HG02973 (cell line): Measurements from ENCODE around the gene DISP3.

Source experiments
- ATAC-seq: cut with Tn5 transposase; IDR thresholded peaks from one replicate; pipeline ENCODE4 v1.9.1; 2021; ENCODE audit warnings: moderate library complexity; ENCODE audit not compliant: unreplicated experiment

The DISP3 gene, protein sequence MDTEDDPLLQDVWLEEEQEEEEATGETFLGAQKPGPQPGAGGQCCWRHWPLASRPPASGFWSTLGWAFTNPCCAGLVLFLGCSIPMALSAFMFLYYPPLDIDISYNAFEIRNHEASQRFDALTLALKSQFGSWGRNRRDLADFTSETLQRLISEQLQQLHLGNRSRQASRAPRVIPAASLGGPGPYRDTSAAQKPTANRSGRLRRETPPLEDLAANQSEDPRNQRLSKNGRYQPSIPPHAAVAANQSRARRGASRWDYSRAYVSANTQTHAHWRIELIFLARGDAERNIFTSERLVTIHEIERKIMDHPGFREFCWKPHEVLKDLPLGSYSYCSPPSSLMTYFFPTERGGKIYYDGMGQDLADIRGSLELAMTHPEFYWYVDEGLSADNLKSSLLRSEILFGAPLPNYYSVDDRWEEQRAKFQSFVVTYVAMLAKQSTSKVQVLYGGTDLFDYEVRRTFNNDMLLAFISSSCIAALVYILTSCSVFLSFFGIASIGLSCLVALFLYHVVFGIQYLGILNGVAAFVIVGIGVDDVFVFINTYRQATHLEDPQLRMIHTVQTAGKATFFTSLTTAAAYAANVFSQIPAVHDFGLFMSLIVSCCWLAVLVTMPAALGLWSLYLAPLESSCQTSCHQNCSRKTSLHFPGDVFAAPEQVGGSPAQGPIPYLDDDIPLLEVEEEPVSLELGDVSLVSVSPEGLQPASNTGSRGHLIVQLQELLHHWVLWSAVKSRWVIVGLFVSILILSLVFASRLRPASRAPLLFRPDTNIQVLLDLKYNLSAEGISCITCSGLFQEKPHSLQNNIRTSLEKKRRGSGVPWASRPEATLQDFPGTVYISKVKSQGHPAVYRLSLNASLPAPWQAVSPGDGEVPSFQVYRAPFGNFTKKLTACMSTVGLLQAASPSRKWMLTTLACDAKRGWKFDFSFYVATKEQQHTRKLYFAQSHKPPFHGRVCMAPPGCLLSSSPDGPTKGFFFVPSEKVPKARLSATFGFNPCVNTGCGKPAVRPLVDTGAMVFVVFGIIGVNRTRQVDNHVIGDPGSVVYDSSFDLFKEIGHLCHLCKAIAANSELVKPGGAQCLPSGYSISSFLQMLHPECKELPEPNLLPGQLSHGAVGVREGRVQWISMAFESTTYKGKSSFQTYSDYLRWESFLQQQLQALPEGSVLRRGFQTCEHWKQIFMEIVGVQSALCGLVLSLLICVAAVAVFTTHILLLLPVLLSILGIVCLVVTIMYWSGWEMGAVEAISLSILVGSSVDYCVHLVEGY (N-terminal part only)

GRCh38 chr1:11478571-11479374, at the start of gene DISP3:
Gene DISP3 (plus strand): TSS chr1:11479155. CDS start chr1:11500993, 21,838 bp downstream.
- ATAC-seq, result peak; percentile 64

- ATAC-seq, result no peak
These were observed 49.7 kb upstream of the DISP3 start for GRCh38 chr1:11429226-11429625.

DNA sequence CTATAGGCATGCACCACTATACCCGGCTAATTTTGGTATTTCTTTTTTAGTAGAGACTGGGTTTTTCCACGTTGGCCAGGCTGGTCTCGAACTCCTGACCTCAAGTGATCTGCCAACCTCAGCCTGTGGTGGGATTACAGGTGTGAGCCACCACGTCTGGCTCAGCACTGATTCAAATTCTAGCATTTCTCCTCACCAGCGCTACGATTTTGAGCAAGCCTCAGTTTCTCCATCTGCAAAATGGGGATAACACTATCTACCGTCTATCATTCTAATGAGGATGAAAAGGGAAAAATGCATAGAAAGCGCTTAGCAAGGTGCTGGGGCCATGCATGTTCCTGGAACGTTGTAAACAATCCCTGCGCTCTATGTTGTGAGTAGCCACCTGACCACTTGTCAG, 49.0 kb upstream of the DISP3 start:
- no peak for ATAC-seq

GRCh38 chr1:11431941-11432507, 46.9 kb upstream of the DISP3 start:
- no peak for ATAC-seq

DNA sequence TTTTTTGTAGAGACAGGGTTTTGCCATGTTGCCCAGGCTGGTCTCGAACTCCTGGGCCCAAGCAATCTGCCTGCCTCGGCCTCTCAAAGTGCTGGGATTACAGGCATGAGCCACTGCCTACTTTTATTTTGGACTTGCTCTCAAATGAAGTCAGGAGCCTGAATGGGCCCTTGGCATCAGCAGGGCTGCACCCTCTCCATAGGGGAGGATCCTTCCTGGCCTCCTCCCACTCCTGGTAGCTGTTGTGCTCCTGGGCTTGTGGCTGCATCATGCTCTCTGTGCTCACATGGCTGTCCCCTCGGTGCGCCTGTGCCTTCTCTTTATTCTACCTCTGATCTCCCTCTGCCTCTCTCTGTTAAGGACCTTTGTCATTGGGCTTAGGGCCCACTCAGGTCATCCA, 46.4 kb upstream of the DISP3 start:
- ATAC-seq, result no peak

DNA sequence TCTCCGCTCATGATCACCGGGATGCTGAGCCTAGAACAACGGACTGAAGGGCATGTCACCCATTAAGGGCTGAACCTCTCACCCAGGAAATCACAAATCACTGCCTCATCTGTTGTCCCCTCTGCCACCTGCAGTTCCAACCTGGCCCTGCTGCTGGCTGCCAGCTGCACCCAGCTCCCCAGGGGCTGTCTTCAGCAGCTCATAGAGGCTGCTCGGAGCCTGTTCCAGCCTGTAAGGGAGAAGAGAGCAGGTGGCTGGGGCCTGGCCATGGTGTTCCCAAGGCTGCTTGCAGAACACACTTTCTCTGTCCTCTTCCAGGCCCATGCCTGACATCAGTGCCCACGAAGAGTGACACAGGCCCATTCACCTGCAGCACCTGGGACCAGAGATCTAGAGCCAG, 44.5 kb upstream of the DISP3 start:
- ATAC-seq, result no peak

DNA sequence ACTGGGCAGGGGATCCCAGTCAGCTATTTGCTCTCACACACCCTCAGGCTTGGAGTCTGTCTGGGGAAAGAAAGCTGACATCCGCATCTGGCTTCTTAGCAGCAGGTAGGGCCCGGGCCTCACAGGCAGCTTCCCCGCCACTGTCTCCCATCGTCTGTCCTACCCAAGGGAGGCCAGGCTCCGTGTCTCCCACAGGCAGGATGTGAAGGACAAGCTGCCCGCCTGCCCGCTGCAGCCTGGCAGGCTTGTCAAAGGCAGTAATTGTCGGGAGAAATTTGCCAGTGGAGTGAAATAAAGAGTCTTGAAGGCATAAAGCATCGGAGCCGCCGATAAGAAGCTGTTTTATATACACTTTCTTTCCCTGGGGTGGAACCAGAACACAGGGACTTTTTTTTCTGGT, 44.0 kb upstream of the DISP3 start:
- ATAC-seq, result no peak

DNA sequence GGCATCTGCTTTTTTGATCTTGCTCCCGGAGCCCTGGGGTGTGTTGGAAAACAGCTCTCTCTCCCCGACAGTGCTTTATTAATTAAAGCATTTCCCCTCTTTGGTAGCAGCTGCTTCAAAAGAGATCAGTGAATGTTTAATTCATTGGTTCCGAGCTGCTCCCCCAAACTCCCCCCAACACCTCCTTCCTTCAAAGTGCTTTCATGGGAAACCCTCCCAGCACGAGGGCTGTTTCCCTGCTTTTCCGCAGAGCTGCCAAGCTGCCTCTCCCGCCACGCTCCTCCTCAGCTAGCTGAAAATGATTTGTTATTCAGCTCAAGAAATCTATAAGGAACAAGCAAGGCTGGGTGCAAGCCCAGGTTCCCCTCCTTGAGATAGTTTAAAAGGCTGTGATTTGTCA, 40.0 kb upstream of the DISP3 start:
- no peak for ATAC-seq

GRCh38 chr1:11441211-11441952, 37.6 kb upstream of the DISP3 start:
- no peak for ATAC-seq

- ATAC-seq, result no peak
These were observed 35.9 kb upstream of the DISP3 start for GRCh38 chr1:11443043-11443442.

- ATAC-seq, result no peak
These were observed 34.8 kb upstream of the DISP3 start for GRCh38 chr1:11443961-11444658.

GRCh38 chr1:11444907-11445306, 34.0 kb upstream of the DISP3 start:
- ATAC-seq, result no peak

GRCh38 chr1:11447903-11448302, 31.1 kb upstream of the DISP3 start:
- ATAC-seq, result no peak

DNA sequence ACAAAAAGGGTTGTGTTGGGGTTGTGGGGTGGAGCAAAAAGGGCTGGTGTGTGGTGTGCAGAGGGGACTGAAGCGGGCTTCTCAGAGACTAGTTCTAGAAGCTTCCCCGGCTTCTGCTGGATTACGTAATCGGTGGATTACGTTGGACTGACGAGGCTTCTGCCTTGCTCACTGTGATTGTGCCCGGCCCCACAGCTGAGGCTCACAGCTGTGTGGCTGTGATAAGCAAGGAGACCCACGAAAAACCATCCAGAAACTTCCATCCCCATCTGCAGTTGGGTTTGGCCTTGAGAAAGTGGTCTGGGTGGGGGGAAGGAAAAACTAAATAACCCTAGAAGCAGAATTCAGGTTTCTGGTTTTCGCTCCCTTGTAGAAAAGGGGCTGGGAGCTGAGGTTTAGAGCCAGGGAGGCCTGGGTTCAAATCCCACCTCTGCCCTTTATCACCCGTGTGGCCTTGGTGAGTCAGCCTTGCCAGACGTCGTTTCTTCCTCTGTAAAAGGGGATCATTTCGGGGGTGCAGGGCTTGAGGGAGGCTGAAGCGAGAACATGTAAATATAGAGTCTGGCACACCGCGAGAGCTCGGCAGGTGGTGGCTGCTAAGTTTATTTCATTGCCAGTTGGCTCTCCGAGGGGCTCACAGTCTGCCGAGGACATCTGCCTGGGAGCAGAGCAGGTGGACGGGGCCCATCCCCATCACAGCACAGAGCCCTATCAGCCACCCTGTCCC, 30.4 kb upstream of the DISP3 start:
- ATAC-seq, result no peak

GRCh38 chr1:11449100-11449403, 29.9 kb upstream of the DISP3 start:
- no peak for ATAC-seq

- no peak for ATAC-seq
These were observed 28.6 kb upstream of the DISP3 start for GRCh38 chr1:11450310-11450709.

DNA sequence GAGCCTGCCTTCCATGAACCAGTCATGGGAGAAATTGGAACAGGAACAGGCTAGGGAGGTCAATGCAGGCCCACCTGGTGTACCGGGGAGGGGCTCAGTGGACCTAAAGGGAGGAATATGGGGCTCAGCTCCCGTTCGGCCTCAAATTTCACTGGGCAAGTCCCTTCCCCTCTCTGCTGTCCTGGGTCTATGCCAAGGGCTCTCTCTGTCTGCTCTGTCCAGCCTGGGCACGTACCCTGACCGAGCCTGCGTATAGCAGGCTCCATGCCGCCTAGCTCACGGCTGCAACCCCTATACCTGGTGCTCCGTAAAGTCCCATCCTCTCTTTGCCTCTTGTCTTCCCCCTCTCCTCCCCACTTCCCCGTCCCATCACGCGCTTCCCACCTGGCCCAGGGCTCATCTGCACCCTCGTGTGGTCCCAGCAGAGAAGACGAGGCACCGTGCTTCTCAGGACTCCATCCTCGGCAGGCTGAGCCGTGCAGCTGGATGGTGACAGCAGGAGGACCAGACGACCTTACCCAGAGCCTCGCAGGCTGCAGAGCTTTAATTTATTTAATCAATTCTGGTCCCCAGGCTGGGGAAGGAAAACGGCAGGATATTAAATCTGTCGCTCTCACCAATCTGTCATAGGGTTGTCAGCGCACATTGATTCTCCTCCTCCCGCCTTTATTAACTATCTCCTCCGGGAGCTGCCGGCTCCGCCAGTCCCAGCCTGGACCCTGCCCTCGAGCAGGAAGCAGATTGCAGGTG, 25.0 kb upstream of the DISP3 start:
- ATAC-seq, result no peak
